PFSK-1 (cell line): ENCODE measurements around the gene MFF.

Experiments
- FOXP2 ChIP-seq: optimal IDR thresholded peaks from 2 replicates; pipeline ENCODE3; 2011; ENCODE audit warnings: borderline replicate concordance, control low read depth, inconsistent platforms; ENCODE audit not compliant: insufficient read depth; ENCODE audit errors: extremely low read length, extremely low read depth
- POLR2AphosphoS5 ChIP-seq: IDR thresholded peaks from 2 replicates; pipeline ENCODE4 v1.6.1; 2012; ENCODE audit warnings: low read depth, mild to moderate bottlenecking, control low read depth, low read length, moderate library complexity
- REST ChIP-seq, 2 experiments: IDR thresholded peaks; 2 replicates each; pipeline versions ENCODE4 v1.6.1 to v1.8.0; 2011 to 2012; ENCODE audit warnings: low read depth in 2 of 2, low read length in 2 of 2, control low read depth in 1 of 2, inconsistent platforms in 1 of 2, mild to moderate bottlenecking in 1 of 2, moderate library complexity in 1 of 2; ENCODE audit not compliant: insufficient read depth in 1 of 2
- SIN3A ChIP-seq: IDR thresholded peaks from 2 replicates; pipeline ENCODE4 v1.6.1; 2012; ENCODE audit warnings: mild to moderate bottlenecking, low read length, moderate library complexity, borderline replicate concordance; ENCODE audit not compliant: insufficient read depth
- TAF1 ChIP-seq: IDR thresholded peaks from 2 replicates; pipeline ENCODE4 v1.6.1; 2012; ENCODE audit warnings: low read length, control low read depth, borderline replicate concordance; ENCODE audit not compliant: insufficient read depth

MFF gene

GRCh38 chr2:227351639-227352038, 26.6 kb downstream of the MFF start:
- TF ChIP-seq TAF1 (no peak), REST (IDR thresholded peaks at IDR 0.05; ENCODE audit: insufficient read depth in 1 of 2, low read depth in 2 of 2, low read length in 2 of 2) (no peak), SIN3A (no peak), FOXP2 (no peak), POLR2AphosphoS5 (no peak)

DNA sequence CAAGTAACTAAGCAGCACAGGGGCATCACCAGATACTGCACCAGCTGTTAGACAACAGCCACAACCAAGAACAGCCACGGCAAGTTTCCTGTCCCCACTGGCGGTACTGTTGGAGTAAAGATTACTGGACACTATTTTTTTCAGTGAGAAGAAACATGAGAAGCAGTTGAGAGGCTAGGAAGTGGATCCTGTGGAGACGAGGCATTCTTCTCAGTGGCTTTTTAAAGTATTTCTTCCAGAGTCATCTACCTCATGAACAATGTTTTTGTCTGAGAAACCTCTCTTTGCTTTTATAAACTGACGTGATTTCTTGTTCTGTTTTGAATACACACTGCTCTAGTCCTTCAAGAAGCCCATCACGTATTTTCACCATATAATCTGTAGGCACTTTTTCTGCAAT, 35.3 kb downstream of the MFF start:
- no peak for TF ChIP-seq POLR2AphosphoS5
- no peak for TF ChIP-seq TAF1
- no peak for TF ChIP-seq SIN3A
- TF ChIP-seq FOXP2: no peak
- no peak for TF ChIP-seq REST (IDR thresholded peaks at IDR 0.05; ENCODE audit: insufficient read depth in 1 of 2, low read depth in 2 of 2, low read length in 2 of 2)

- no peak for TF ChIP-seq SIN3A
- TF ChIP-seq REST (IDR thresholded peaks at IDR 0.05; ENCODE audit: insufficient read depth in 1 of 2, low read depth in 2 of 2, low read length in 2 of 2): no peak
- no peak for TF ChIP-seq FOXP2
- TF ChIP-seq POLR2AphosphoS5: no peak
- no peak for TF ChIP-seq TAF1
Measured at GRCh38 chr2:227363756-227364155, 38.7 kb downstream of the MFF start.

- TF ChIP-seq FOXP2: no peak
- TF ChIP-seq TAF1: no peak
- TF ChIP-seq POLR2AphosphoS5: no peak
- TF ChIP-seq REST (IDR thresholded peaks at IDR 0.05; ENCODE audit: insufficient read depth in 1 of 2, low read depth in 2 of 2, low read length in 2 of 2): no peak
- no peak for TF ChIP-seq SIN3A
Measured at GRCh38 chr2:227365833-227366232, 40.8 kb downstream of the MFF start.

DNA sequence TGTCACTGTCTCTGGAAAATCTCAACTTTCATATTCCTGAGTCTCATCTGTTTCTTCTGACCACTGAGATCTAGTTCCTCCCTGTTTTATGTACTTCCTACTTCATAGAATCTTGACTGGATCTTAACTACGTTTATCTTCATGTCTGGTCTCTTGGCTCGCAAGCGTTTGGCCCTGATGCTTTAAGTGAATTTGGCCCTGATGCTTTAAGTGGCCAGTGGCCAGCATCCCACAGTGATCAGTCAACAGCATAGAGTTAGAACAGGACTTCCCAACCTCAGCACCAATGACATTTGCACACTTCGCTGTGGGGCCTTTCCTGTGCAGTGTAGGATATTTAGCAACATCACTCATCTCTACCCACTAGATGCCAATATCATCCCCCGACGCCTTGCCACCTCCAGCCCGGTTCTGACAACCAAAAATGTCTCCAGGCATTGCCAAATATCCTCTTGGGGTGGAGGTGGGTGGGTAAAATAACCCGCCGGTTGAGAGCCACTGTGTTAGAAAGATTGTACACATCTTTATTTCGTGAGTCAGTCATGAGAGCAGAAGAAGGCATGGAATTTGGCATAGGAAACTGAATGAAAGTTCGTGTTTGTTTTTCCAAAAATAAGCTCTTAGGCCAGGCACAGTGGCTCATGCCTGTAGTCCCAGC, 41.8 kb downstream of the MFF start:
- TF ChIP-seq REST (IDR thresholded peaks at IDR 0.05; ENCODE audit: insufficient read depth in 1 of 2, low read depth in 2 of 2, low read length in 2 of 2) (no peak), SIN3A (no peak), TAF1 (no peak), POLR2AphosphoS5 (no peak), FOXP2 (no peak)
